Measurements from ENCODE around the gene NMB.
A peak's percentile ranks its signal among the peaks of the same experiment; 100 is the strongest.

Gene NMB, protein sequence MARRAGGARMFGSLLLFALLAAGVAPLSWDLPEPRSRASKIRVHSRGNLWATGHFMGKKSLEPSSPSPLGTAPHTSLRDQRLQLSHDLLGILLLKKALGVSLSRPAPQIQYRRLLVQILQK

DNA sequence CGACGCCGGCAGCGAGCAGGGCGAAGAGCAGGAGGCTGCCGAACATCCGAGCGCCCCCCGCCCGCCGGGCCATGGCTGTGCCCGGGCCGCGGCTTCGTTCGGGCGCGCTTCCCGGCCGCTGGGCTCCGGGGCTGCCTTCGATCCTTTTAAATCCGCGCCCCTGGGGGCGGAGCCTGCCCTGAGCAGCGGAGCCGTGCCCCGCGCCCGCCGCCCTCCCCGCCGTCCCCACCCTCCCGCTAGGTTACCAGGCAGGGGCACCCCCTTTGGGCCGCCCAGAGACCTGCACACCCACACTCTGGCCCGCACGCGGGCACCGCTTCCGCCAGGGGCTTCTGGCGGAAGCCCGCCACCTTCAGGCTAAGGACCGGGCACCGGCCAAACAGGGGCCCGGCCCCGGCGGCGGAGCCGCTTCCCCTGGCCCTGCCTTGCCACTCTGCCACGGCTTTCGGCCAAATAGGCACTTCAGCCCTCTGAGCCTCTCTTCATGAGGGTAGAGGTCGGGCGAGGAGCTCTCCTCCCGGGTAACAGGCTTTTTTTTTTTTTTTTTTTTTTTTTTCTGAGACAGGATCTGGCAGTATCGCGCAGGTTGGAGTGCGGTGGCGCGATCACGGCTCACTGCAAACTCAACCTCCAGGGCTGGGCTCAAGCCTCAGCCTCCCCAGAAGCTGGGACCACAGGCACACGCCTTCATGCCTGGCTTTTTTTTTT, at the start of gene NMB:
TSS of gene NMB (minus strand) at position 120 of the 708 bp plus-strand sequence. CDS start at position 73, 47 bp downstream.
- TF ChIP-seq, protein P1, sequence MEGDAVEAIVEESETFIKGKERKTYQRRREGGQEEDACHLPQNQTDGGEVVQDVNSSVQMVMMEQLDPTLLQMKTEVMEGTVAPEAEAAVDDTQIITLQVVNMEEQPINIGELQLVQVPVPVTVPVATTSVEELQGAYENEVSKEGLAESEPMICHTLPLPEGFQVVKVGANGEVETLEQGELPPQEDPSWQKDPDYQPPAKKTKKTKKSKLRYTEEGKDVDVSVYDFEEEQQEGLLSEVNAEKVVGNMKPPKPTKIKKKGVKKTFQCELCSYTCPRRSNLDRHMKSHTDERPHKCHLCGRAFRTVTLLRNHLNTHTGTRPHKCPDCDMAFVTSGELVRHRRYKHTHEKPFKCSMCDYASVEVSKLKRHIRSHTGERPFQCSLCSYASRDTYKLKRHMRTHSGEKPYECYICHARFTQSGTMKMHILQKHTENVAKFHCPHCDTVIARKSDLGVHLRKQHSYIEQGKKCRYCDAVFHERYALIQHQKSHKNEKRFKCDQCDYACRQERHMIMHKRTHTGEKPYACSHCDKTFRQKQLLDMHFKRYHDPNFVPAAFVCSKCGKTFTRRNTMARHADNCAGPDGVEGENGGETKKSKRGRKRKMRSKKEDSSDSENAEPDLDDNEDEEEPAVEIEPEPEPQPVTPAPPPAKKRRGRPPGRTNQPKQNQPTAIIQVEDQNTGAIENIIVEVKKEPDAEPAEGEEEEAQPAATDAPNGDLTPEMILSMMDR (IDR thresholded peaks at IDR 0.05): peak; percentile 46
- peak within 1 kb of the TSS; percentile 64 to 94 for H3K27ac ChIP-seq
- peak within 1 kb of the TSS; percentile 89 for H3K4me3 ChIP-seq
- peak; percentile 88 for DNase-seq (ENCODE audit: low spot score)

DNA sequence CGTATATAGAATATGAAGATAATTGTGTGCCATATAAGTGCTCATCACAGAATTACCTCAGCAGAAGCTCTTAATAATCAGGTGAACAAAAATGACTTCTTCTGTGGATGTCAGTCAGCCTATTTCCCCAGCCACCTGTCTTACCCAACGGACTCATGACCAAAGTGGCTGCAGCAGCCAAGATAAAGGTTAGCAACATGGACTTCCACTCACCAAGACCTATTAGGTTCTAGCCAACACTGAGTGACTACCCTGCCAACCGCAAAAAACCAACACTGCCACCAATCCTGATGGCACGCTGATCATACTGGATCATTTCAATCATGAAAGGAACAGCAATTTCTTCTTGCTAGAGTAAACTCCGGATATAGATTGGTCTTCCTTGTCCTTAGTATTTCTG, 45.8 kb upstream of the NMB start:
- DNase-seq (ENCODE audit: low spot score): no peak
- no peak overlapping the region for H3K27ac ChIP-seq
- TF ChIP-seq, protein P1 (IDR thresholded peaks at IDR 0.05): no peak

DNA sequence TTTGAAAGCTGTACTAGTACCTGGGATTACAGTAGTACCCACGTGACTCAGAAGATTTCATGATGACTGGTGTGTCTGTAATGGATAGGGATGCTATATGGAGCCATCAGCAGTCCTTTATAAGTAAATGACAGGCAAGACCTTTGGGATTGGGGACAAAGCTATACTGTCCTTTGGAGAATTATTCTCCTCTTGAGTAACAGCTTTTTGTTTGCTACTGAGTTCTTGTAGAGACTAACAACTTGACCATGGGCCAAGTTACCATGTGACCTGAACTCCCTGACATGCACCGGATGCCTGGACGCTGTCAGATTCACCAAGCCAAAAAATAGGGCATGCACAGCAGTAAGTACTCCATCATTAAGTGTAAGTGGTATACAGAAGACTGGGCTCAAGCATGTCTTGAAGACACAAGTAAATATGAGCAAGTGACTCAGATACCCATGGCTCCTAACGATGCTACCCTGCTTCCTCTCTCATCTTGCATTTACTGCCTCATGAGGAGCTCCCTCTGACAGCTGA, 45.0 kb upstream of the NMB start:
- TF ChIP-seq, protein P1 (IDR thresholded peaks at IDR 0.05): no peak
- Histone ChIP-seq H3K4me3 (no peak overlapping the region), H3K27ac (no peak overlapping the region)
- DNase-seq (ENCODE audit: low spot score): no peak

More for the DNA sequence above, 45.8 kb upstream of the NMB start:
- H3K4me3 ChIP-seq: no peak overlapping the region

DNA sequence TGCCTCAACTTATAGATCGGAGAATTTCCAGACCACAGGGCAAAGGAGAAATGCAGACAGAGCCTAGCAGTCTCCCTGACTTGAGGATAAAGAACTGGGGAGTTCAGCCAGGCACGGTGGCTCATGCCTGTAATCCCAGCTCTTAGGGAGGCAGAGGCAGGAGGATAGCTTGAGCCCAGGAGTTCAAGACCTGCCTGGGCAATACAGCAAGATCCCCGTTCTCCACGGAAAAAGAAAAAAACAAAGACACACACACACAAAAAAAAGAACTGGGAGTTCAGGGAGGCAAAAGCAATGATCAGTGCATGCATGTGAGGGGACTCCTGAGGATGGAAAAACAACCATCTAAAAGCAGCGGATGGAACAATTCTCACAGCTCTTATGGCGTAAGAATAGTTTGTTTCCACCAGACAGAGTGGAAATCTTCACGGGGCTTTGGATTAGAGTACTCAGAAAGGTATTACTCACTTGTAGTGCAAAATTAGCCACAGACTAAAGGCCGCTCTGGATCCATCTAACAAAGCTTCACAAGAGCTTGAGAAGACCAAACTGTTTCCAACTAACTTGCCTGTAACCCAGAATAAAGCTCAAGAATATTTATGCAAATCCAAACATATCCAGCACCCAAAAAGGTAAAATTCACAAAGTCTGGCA, 41.7 kb upstream of the NMB start:
- H3K27ac ChIP-seq: no peak overlapping the region
- TF ChIP-seq, protein P1 (IDR thresholded peaks at IDR 0.05): no peak
- DNase-seq (ENCODE audit: low spot score): no peak
- H3K4me3 ChIP-seq: no peak overlapping the region

DNA sequence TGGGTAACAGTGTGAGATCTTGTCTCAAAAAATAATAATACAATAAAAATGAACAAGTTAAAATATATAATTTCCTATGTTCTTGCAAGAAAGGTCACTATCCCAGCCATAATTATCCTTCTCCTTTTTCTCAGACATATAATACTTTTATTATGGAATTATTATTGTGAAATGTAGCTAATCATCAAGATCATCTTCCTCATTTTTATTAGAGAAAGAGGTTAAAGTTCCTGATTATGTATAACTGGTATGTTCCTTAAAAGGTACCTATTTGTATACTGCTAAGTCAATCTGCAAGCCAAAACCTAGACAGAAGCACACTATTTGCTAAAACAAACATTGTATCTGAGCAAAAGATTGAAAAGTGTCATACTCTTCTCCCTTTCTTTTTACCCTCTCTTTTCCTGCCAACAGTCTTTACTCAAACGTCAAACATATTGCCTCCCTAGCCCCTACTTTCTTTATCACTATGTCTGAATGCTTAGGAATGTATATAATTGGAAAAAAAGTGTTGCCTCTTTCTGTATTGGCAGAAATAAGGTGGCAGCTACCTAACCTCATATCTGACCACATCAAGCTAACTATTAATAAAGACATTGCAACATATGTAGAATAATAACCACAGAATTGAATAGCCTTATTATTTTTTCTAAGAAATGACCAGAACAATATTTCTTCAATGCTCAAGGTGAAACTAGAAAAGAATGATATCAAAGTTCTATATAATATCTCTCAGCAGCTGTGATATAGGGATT, 39.4 kb upstream of the NMB start:
- TF ChIP-seq, protein P1 (IDR thresholded peaks at IDR 0.05): no peak
- H3K4me3 ChIP-seq: no peak overlapping the region
- no peak for DNase-seq (ENCODE audit: low spot score)

DNA sequence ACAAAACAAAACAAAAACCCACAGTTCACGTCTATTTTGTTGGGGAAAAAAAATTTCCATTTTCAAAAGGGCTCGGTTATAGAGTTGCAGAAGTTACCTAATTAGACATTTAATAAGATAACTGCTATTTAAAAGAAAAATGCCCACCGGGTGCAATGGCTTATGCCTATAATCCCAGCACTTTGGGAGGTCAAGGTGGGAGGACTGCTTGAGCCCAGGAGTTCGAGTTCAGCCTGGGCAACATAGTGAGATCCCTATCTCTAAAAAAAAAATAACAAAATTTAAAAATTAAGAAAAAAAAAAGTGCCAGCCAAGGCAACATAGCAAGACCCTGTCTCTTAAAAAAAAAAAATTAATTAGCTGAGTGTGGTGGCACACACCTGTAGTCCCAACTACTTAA, 38.8 kb upstream of the NMB start:
- DNase-seq (ENCODE audit: low spot score): no peak
- Histone ChIP-seq H3K4me3 (no peak overlapping the region), H3K27ac (no peak overlapping the region)
- TF ChIP-seq, protein P1 (IDR thresholded peaks at IDR 0.05): no peak

More for the DNA sequence above, 39.4 kb upstream of the NMB start:
- H3K27ac ChIP-seq: no peak overlapping the region
